ENCODE data around the gene IL1RL2. TPM values are rescaled to one million over a fixed set of nuclear protein-coding genes. Genes with fewer than 3 reads are reported as not detected.

Gene IL1RL2
- total and polyA plus RNA-seq, 7 donors, result 0.27 to 0.74 (median 0.43) TPM

DNA sequence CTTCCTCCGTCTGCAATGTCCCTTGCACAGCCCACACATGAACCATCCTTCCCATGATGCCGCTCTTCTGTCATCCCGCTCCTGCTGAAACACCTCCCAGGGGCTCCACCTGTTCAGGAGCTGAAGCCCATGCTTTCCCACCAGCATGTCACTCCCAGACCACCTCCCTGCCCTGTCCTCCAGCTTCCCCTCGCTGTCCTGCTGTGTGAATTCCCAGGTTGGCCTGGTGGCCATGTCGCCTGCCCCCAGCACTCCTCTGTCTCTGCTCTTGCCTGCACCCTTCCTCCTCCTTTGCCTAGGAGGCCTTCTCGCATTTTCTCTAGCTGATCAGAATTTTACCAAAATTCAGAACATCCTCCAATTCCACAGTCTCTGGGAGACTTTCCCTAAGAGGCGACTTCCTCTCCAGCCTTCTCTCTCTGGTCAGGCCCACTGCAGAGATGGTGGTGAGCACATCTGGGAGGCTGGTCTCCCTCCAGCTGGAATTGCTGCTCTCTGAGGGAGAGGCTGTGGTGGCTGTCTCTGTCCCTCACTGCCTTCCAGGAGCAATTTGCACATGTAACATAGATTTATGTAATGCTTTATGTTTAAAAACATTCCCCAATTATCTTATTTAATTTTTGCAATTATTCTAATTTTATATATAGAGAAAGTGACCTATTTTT lies 8.9 kb upstream of the IL1RL2 start:
- no peak overlapping the region for H3K27ac ChIP-seq
- H3K9me3 ChIP-seq, result no peaks in the 10 kb centered on the region
- WGBS, 3 donors, result 80 to 91% (median 88%) methylated on average over 7 of the region's 7 CpGs
- H3K36me3 ChIP-seq (ENCODE audit: insufficient read depth in 1 of 2, low read depth in 1 of 2), result peaks cover 2 to 53% of the 10 kb centered on the region in 2 donors
- ATAC-seq (peak in 1 of 4 donors; percentile 9), DNase-seq (no peak)
- H3K27me3 ChIP-seq (ENCODE audit: insufficient read depth in 3 of 3, low read length in 2 of 3), result no peaks in the 10 kb centered on the region
- no peak overlapping the region for H3K4me3 ChIP-seq
- intact Hi-C loops (cut with DNase I), result loop anchor here in 1 of 2 donors (10.0 kb wide), 1 partner anchor 293 kb away; no protein-coding TSS in a partner anchor
- H3K4me1 ChIP-seq, result peaks cover 7% of the 10 kb centered on the region
- TF ChIP-seq, protein P1, sequence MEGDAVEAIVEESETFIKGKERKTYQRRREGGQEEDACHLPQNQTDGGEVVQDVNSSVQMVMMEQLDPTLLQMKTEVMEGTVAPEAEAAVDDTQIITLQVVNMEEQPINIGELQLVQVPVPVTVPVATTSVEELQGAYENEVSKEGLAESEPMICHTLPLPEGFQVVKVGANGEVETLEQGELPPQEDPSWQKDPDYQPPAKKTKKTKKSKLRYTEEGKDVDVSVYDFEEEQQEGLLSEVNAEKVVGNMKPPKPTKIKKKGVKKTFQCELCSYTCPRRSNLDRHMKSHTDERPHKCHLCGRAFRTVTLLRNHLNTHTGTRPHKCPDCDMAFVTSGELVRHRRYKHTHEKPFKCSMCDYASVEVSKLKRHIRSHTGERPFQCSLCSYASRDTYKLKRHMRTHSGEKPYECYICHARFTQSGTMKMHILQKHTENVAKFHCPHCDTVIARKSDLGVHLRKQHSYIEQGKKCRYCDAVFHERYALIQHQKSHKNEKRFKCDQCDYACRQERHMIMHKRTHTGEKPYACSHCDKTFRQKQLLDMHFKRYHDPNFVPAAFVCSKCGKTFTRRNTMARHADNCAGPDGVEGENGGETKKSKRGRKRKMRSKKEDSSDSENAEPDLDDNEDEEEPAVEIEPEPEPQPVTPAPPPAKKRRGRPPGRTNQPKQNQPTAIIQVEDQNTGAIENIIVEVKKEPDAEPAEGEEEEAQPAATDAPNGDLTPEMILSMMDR (IDR thresholded peaks at IDR 0.05), result no peak

DNA sequence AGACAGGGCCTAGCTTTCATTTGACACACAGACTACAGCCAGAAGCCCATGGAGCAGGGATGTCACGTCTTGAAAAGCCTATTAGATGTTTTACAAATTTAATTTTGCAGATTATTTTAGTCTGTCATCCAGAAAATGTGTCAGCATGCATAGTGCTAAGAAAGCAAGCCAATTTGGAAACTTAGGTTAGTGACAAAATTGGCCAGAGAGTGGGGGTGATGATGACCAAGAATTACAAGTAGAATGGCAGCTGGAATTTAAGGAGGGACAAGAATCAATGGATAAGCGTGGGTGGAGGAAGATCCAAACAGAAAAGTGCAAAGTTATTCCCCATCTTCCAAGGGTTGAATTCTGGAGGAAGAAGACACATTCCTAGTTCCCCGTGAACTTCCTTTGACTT lies 7.8 kb upstream of the IL1RL2 start:
- peaks cover 7% of the 10 kb centered on the region for H3K4me1 ChIP-seq
- ATAC-seq (no peak), DNase-seq (no peak)
- intact Hi-C loops (cut with DNase I), result loop anchor here in 1 of 2 donors (10.0 kb wide), 1 partner anchor 294 kb away; no protein-coding TSS in a partner anchor
- peaks cover 0 to 42% of the 10 kb centered on the region in 2 donors for H3K36me3 ChIP-seq (ENCODE audit: insufficient read depth in 1 of 2, low read depth in 1 of 2)
- TF ChIP-seq, protein P1 (IDR thresholded peaks at IDR 0.05), result no peak
- no peak overlapping the region for H3K4me3 ChIP-seq
- 42 to 62% (median 58%) methylated on average over 3 of the region's 3 CpGs for WGBS, 3 donors
- H3K27me3 ChIP-seq (ENCODE audit: insufficient read depth in 3 of 3, low read length in 2 of 3), result no peaks in the 10 kb centered on the region
- H3K9me3 ChIP-seq, result no peaks in the 10 kb centered on the region
- H3K27ac ChIP-seq, result no peak overlapping the region

DNA sequence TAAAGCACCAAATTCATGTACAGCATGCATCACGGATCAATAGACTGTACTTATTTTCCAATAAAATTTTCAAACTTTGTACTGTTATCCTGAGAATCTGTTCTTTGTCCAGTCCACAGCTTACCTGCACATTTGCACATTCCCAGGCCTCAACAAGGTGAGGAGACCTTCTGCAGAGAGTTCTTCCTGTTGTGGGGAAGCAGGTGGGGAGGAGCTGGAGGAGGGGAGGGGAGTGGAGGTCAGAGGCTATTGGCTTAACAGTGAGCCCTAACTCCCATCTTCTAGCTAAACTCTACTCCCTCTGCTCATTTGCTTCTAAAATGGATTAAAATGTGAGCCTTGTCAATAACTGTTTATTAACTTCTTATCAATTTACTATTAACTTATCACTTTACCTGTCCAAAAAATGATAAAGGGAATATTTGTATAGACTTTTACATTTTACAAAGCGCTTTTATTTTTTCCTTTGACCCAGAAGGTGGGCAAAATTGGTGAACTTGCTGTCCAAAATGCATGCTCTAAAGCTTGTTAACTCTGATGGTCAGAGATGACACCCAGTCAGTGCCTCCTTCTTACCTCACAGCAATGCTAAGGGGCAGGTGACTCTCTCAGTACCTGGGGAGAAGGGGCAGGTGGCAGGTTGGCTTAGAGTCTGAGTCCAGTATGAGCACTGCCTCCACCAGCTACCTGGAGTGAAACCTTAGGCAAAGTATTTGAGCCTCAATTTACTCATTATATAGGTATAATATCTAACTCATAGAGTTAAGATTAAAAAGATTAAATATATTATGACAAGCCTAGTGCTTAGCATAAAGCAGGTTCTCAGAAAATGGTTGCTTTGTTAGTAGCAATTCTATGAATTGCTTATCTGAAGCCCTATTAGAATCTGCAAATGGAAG lies 6.8 kb upstream of the IL1RL2 start:
- no peak overlapping the region for H3K4me3 ChIP-seq
- no peak for DNase-seq
- intact Hi-C loops (cut with DNase I), result loop anchor here (10.0 kb wide), 2 partner anchors 175 to 295 kb away; partner anchors contain the start of gene IL18R1 (in 1 of the 2)
- TF ChIP-seq, protein P1 (IDR thresholded peaks at IDR 0.05), result no peak
- no peaks in the 10 kb centered on the region for H3K27me3 ChIP-seq (ENCODE audit: insufficient read depth in 3 of 3, low read length in 2 of 3)
- 97 to 99% (median 99%) methylated on average over 2 of the region's 2 CpGs for WGBS, 3 donors
- peaks cover 7% of the 10 kb centered on the region for H3K4me1 ChIP-seq
- ATAC-seq, result no peak
- H3K9me3 ChIP-seq, result no peaks in the 10 kb centered on the region
- H3K36me3 ChIP-seq (ENCODE audit: insufficient read depth in 1 of 2, low read depth in 1 of 2), result peaks cover 0 to 32% of the 10 kb centered on the region in 2 donors
- no peak overlapping the region for H3K27ac ChIP-seq

DNA sequence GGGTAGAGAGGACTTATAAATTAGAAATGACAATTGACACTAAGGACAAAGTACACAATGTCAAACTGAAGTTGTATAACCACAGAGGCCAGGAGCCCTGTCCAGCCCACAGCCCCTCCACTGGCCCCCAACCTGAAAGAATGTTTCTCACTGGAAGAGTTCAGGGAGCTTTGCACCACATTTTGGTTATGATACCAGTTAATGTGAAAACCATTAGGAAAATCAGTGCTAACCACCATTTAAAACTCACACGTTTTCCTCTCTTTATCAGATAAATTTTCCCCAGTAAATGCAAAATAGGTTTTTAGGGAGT lies 6.2 kb upstream of the IL1RL2 start:
- TF ChIP-seq, protein P1 (IDR thresholded peaks at IDR 0.05), result no peak
- no peaks in the 10 kb centered on the region for H3K9me3 ChIP-seq
- H3K4me1 ChIP-seq, result peaks cover 7% of the 10 kb centered on the region
- 54 to 65% (median 63%) methylated on average over 1 of the region's 1 CpG for WGBS, 3 donors
- peaks cover 0 to 26% of the 10 kb centered on the region in 2 donors for H3K36me3 ChIP-seq (ENCODE audit: insufficient read depth in 1 of 2, low read depth in 1 of 2)
- no peak overlapping the region for H3K27ac ChIP-seq
- DNase-seq, result no peak
- no peaks in the 10 kb centered on the region for H3K27me3 ChIP-seq (ENCODE audit: insufficient read depth in 3 of 3, low read length in 2 of 3)
- H3K4me3 ChIP-seq, result no peak overlapping the region
- ATAC-seq, result no peak
- intact Hi-C loops (cut with DNase I), result loop anchor here in 1 of 2 donors (10.0 kb wide), 1 partner anchor 174 kb away; the partner anchor contains the start of gene IL18R1
